GM12801 (cell line): ENCODE results near the gene APCDD1.

Experiments
- CTCF ChIP-seq: IDR thresholded peaks from one replicate; pipeline ENCODE4 v1.5.1; 2011; ENCODE audit warnings: control low read depth; ENCODE audit not compliant: insufficient read length; ENCODE audit errors: extremely low read depth

The APCDD1 gene

GRCh38 chr18:10457128-10457527 is 2.7 kb downstream of the APCDD1 start:
- TF ChIP-seq CTCF: no peak

- no peak for TF ChIP-seq CTCF
Observed at GRCh38 chr18:10457767-10458166, 3.3 kb downstream of the APCDD1 start.

DNA sequence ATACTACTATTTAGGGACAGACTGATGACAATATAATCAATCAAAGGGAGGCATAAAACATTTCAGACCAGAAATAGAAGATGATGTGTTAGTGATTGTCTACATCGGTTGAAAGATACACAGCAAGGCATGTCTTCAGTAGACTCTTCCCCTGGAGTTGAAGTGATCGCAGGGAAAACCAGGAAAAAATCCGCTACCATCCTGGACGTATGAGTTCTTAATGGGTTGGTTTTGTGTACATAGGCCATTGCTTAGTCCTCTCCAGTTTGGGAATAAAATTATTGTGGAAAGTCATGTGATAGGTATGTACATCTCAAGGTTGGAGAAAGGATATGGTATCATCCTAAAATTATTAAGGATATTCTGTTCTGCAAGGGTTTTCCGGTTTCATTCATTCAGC is 4.3 kb downstream of the APCDD1 start:
- TF ChIP-seq CTCF: no peak

DNA sequence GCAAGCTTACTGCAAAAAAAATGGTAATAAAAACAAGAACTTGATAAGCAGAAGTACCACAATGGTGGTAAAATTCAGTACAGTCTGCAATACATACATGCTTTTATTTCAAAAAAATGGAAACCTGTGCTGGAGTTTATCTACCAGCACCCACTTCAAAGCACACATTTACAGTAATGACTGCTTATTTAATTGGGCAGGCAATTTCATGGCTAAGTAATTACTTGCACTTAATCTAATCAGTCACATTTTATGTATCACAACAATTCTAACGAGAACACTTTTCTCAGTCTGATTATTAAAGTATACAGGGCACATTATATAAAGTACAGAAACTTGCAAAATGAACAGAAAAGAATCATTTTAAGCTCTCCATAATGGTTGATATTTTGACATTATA is 5.2 kb downstream of the APCDD1 start:
- TF ChIP-seq CTCF: no peak

DNA sequence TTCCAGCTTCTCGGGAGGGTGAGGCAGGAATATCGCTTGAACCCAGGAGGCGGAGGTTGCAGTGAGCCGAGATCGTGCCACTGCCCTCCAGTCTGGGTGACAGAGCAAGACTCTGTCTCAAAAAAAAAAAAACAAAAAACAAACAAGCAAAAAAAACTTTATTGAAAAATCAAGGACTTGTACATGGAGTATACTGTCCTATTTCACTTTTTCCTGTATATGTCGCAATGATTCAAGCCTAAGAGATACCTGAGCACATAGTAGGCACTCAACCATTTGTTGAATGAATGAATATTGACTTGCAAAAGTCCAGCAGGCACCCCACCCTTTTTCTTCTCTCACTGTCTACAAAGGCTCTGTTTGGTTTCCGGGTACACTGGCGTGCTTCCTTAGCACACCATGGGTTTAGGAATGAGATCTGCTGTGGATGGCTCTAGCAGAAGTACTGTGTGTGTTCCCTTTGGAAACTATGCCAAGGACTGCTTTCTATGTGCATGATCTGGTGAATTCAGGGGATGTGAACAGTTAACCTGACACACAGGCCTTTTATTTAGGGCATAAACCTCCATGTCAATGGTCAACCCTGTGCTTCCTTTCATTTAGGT is 6.1 kb downstream of the APCDD1 start:
- TF ChIP-seq CTCF: no peak

DNA sequence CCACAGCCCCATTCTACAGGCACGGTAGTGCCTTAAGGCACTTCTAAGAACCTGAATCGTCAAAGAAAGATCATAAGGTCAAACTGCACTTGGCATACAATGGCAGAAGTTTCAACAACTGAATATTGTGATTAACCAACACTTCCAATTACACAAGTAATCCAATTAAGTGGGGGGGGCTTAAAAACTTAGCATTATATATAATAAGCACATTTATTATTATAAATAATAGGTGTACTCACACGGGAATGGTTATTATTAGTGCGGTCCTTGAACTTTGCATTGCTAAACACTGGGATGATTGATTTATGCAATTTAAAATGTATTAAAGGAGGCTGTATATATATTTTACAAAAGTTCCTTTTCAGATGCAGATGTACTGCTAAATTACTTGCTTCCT is 7.6 kb downstream of the APCDD1 start:
- TF ChIP-seq CTCF: no peak

GRCh38 chr18:10462597-10462996 is 8.2 kb downstream of the APCDD1 start:
- no peak for TF ChIP-seq CTCF
